Karpas-422 (cell line): ENCODE measurements around the gene NTM. TPM values are rescaled to one million over a fixed set of nuclear protein-coding genes. Genes with fewer than 3 reads are reported as not detected.

Source experiments
- DNase-seq: peaks from one replicate; pipeline ENCODE4 v3.0.0-alpha.2; 2015
- H2AFZ ChIP-seq: fragments of 200-600 bp; sonication (generic); 2 replicates; pipeline ENCODE4 v1.6.1; 2014; ENCODE audit warnings: antibody characterized with exemption, low read length, mixed read lengths
- H3K27ac ChIP-seq: fragments of 200-600 bp; sonication (generic); 2 replicates; pipeline ENCODE4 v1.5.1; 2014; ENCODE audit warnings: mild to moderate bottlenecking, low read length, moderate library complexity
- H3K27me3 ChIP-seq: fragments of 200-600 bp; sonication (generic); 2 replicates; pipeline ENCODE4 v1.6.1; 2014; ENCODE audit warnings: low read length, mixed read lengths
- H3K36me3 ChIP-seq: fragments of 200-600 bp; sonication (generic); 2 replicates; pipeline ENCODE4 v1.6.1; 2014; ENCODE audit warnings: low read length, mixed read lengths; ENCODE audit not compliant: insufficient read depth
- H3K4me1 ChIP-seq: fragments of 200-600 bp; sonication (generic); 2 replicates; pipeline ENCODE4 v1.6.1; 2014; ENCODE audit warnings: mild to moderate bottlenecking, low read length, mixed read lengths
- H3K4me2 ChIP-seq: fragments of 200-600 bp; sonication (generic); 2 replicates; pipeline ENCODE4 v1.6.1; 2014; ENCODE audit warnings: low read length, low read depth, mild to moderate bottlenecking; ENCODE audit not compliant: poor library complexity, severe bottlenecking
- H3K4me3 ChIP-seq: fragments of 200-600 bp; sonication (generic); 2 replicates; pipeline ENCODE4 v1.5.1; 2014; ENCODE audit warnings: mild to moderate bottlenecking, antibody characterized with exemption, low read length, mixed read lengths
- H3K79me2 ChIP-seq: fragments of 200-600 bp; sonication (generic); 2 replicates; pipeline ENCODE4 v1.6.1; 2014; ENCODE audit warnings: mild to moderate bottlenecking, low read length, mixed read lengths
- H3K9ac ChIP-seq: fragments of 200-600 bp; sonication (generic); 2 replicates; pipeline ENCODE4 v1.6.0; 2014; ENCODE audit warnings: low read length
- H3K9me2 ChIP-seq: fragments of 200-600 bp; sonication (generic), shearing (Covaris generic); replicated peaks from 2 replicates; pipeline ENCODE4 v1.6.0; 2014; ENCODE audit warnings: mild to moderate bottlenecking, low read length, moderate library complexity; ENCODE audit not compliant: insufficient read depth
- H3K9me3 ChIP-seq: fragments of 300-700, 200-600 bp; sonication (generic); 2 replicates; pipeline ENCODE4 v1.6.1; 2014; ENCODE audit warnings: low read length, mixed read lengths
- H4K20me1 ChIP-seq: fragments of 200-600 bp; sonication (generic); 2 replicates; pipeline ENCODE4 v1.6.1; 2014; ENCODE audit warnings: mild to moderate bottlenecking, antibody characterized with exemption, low read length, low read depth; ENCODE audit not compliant: insufficient read depth
- total RNA-seq: library from RNA; depleted of rRNA; stranded (reverse); fragments of >200 nt; shearing (Covaris generic); gene quantifications from 2 replicates; pipeline ENCODE4 v1.2.3, GENCODE V29; 2014; ENCODE audit warnings: low replicate concordance

Gene NTM
- total RNA-seq, 1 experiment from 2014 or later, result not detected

DNA sequence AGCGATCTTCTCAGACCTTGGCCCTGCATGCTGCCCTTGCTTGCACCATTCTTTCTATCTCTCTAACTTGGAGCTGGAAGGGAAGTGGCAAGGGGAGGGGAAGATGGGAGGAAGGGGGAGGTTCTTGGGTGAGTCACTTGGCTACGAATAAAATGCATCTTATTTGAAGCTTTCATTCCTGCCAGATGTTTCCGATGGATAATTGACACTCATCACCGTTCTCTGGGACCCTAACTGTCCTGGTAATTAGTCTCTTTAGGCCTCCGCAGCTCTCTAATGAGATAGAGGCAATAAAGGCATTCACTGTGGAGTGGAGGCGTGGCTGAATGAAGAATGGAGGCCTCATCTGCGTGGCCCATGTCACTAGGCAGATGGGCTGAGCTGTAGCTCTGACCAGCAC is 960.1 kb downstream of the NTM start:
- Histone ChIP-seq H4K20me1 (no peaks in the 10 kb centered on the region), H3K9me3 (no peaks in the 10 kb centered on the region), H3K4me3 (no peak overlapping the region), H3K27ac (no peak overlapping the region), H3K27me3 (no peaks in the 10 kb centered on the region), H3K79me2 (no peaks in the 10 kb centered on the region), H3K4me1 (no peaks in the 10 kb centered on the region), H3K4me2 (no peak overlapping the region), H3K9ac (no peak overlapping the region), H2AFZ (no peak overlapping the region), H3K9me2 (no peaks in the 10 kb centered on the region), H3K36me3 (no peaks in the 10 kb centered on the region)
- no peak for DNase-seq

DNA sequence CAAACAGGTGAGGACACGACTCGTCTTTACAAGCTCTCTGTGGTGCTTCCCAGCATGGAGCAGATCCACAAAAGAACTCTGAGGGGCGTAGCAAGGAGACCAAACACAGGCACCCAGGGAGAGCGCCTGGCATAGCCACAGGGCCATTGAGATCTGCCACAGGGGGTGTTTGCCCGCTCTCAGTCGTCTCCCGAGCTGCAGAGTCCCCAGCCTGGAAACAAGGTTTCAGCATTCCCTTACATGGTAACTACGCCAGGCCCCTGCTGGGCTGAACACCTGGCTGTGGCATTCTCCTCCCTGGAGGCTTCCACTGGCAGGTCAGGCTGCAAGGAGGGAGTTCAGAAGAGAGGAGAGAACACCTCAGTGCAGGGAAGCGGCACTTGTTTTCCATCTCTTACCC is 962.1 kb downstream of the NTM start:
- no peaks in the 10 kb centered on the region for H3K9me3 ChIP-seq

DNA sequence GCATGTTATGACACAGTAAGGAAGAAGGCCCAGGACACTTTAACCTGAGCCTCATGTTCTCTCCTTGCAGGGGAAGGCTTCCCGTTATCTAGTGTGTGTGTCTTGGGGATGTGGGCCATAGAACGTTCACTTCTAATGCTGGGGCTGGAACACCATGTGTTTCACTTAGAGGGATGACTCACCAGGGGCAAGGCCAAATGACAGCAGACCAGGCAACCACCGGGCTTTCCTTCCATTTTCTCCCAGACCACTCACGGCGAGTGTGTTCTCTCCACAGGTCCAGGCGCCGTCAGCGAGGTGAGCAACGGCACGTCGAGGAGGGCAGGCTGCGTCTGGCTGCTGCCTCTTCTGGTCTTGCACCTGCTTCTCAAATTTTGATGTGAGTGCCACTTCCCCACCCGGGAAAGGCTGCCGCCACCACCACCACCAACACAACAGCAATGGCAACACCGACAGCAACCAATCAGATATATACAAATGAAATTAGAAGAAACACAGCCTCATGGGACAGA is 964.4 kb downstream of the NTM start:
- Histone ChIP-seq H3K9ac (no peak overlapping the region), H3K79me2 (no peaks in the 10 kb centered on the region), H3K9me3 (no peaks in the 10 kb centered on the region), H3K36me3 (no peaks in the 10 kb centered on the region), H2AFZ (no peak overlapping the region), H3K4me2 (no peak overlapping the region), H3K4me3 (no peak overlapping the region), H3K27me3 (no peaks in the 10 kb centered on the region), H3K9me2 (no peaks in the 10 kb centered on the region), H3K27ac (no peak overlapping the region), H4K20me1 (no peaks in the 10 kb centered on the region), H3K4me1 (no peaks in the 10 kb centered on the region)
- no peak for DNase-seq

More for the DNA sequence above, 962.1 kb downstream of the NTM start:
- Histone ChIP-seq H3K79me2 (no peaks in the 10 kb centered on the region), H4K20me1 (no peaks in the 10 kb centered on the region), H3K4me2 (no peak overlapping the region), H3K4me1 (no peaks in the 10 kb centered on the region), H3K27me3 (no peaks in the 10 kb centered on the region), H2AFZ (no peak overlapping the region), H3K9ac (no peak overlapping the region), H3K27ac (no peak overlapping the region), H3K9me2 (no peaks in the 10 kb centered on the region), H3K4me3 (no peak overlapping the region), H3K36me3 (no peaks in the 10 kb centered on the region)
- DNase-seq, result no peak

- no peaks in the 10 kb centered on the region for H3K4me1 ChIP-seq
- no peak overlapping the region for H3K4me2 ChIP-seq
Measured at GRCh38 chr11:132335311-132335710, 964.9 kb downstream of the NTM start.

GRCh38 chr11:132336781-132337535 is 966.5 kb downstream of the NTM start:
- no peak for DNase-seq
- no peaks in the 10 kb centered on the region for H3K4me1 ChIP-seq

More at GRCh38 chr11:132335311-132335710, 964.9 kb downstream of the NTM start:
- no peaks in the 10 kb centered on the region for H3K27me3 ChIP-seq
- no peak overlapping the region for H3K4me3 ChIP-seq
- no peaks in the 10 kb centered on the region for H3K79me2 ChIP-seq
- no peak overlapping the region for H3K9ac ChIP-seq
- H3K9me3 ChIP-seq, result no peaks in the 10 kb centered on the region
- H3K27ac ChIP-seq, result no peak overlapping the region
- H2AFZ ChIP-seq, result no peak overlapping the region
- no peaks in the 10 kb centered on the region for H3K36me3 ChIP-seq
- H3K9me2 ChIP-seq, result no peaks in the 10 kb centered on the region
- H4K20me1 ChIP-seq, result no peaks in the 10 kb centered on the region
- no peak for DNase-seq

GRCh38 chr11:132337819-132338416 is 967.5 kb downstream of the NTM start:
- H3K9me2 ChIP-seq, result no peaks in the 10 kb centered on the region
- no peak overlapping the region for H3K4me2 ChIP-seq
- H3K36me3 ChIP-seq, result no peaks in the 10 kb centered on the region
- no peak overlapping the region for H3K27ac ChIP-seq
- no peaks in the 10 kb centered on the region for H3K9me3 ChIP-seq
- H3K9ac ChIP-seq, result no peak overlapping the region
- H2AFZ ChIP-seq, result no peak overlapping the region
- no peaks in the 10 kb centered on the region for H3K79me2 ChIP-seq
- H3K4me3 ChIP-seq, result no peak overlapping the region
- H3K4me1 ChIP-seq, result no peaks in the 10 kb centered on the region
- no peaks in the 10 kb centered on the region for H4K20me1 ChIP-seq
- DNase-seq, result no peak
- H3K27me3 ChIP-seq, result no peaks in the 10 kb centered on the region

More at GRCh38 chr11:132336781-132337535, 966.5 kb downstream of the NTM start:
- no peak overlapping the region for H3K9ac ChIP-seq
- H2AFZ ChIP-seq, result no peak overlapping the region
- no peaks in the 10 kb centered on the region for H3K9me2 ChIP-seq
- no peaks in the 10 kb centered on the region for H3K27me3 ChIP-seq
- no peaks in the 10 kb centered on the region for H3K79me2 ChIP-seq
- no peaks in the 10 kb centered on the region for H3K9me3 ChIP-seq
- H3K4me3 ChIP-seq, result no peak overlapping the region
- H3K36me3 ChIP-seq, result no peaks in the 10 kb centered on the region
- H4K20me1 ChIP-seq, result no peaks in the 10 kb centered on the region
- H3K4me2 ChIP-seq, result no peak overlapping the region
- no peak overlapping the region for H3K27ac ChIP-seq

GRCh38 chr11:132342408-132342807 is 972.0 kb downstream of the NTM start:
- Histone ChIP-seq H3K9me3 (no peaks in the 10 kb centered on the region), H2AFZ (no peak overlapping the region), H3K4me1 (no peaks in the 10 kb centered on the region), H3K79me2 (no peaks in the 10 kb centered on the region), H3K9me2 (no peaks in the 10 kb centered on the region), H3K27ac (no peak overlapping the region), H3K36me3 (no peaks in the 10 kb centered on the region), H3K4me2 (no peak overlapping the region), H3K4me3 (no peak overlapping the region), H3K27me3 (no peaks in the 10 kb centered on the region), H4K20me1 (no peaks in the 10 kb centered on the region), H3K9ac (no peak overlapping the region)
- no peak for DNase-seq

DNA sequence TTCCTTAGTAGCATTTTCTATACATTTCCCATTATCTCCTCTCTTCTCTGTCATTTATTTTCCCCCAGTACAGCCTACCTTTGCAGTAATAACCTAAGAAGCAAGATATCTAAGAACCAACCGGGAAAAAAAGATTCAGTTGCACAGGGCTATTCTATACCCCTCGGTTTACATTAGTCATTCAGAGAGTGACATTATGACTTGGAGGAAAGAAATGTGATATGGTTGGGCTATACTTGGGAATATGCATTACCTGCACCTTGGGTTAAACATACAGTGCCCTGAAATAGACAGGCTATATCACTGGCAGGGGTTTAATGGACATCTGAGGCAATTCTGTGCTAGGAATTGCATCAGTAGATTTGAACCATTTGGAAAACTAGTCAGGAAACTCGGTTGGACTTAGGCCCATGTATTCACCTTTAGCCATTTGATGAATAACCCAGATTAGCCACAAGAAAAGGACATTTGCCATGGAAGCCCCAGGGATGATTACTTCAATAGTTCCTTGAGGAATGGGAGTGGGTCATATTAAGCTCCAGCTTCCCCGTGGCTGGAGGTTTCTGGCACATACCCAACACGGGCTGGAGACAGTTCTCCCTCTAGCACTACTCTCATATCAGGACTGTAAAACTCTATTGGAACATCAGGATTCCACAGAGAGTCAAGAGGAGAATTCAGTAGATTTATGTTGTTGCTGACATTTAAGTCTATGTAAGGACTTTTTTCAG is 973.2 kb downstream of the NTM start:
- Histone ChIP-seq H2AFZ (no peak overlapping the region), H3K79me2 (no peaks in the 10 kb centered on the region), H3K4me3 (no peak overlapping the region), H3K27me3 (no peaks in the 10 kb centered on the region), H3K4me2 (no peak overlapping the region), H3K9me2 (no peaks in the 10 kb centered on the region), H3K4me1 (no peaks in the 10 kb centered on the region), H3K9ac (no peak overlapping the region), H4K20me1 (no peaks in the 10 kb centered on the region), H3K9me3 (no peaks in the 10 kb centered on the region), H3K36me3 (no peaks in the 10 kb centered on the region), H3K27ac (no peak overlapping the region)
- no peak for DNase-seq
